SK-N-SH treated with all-trans-retinoic acid at 6 μM for 48 hours (cell line): ENCODE results near the gene POLR1F.

Experiments
- ATAC-seq: fragments of 200-7000 bp; cut with Tn5 transposase; 3 replicates; pipeline ENCODE4 v1.9.1; 2020; ENCODE audit warnings: mild to moderate bottlenecking, moderate library complexity
- ARNTL ChIP-seq: fragments of 450-650 bp; formaldehyde crosslinking; IDR thresholded peaks from 2 replicates; pipeline ENCODE4 v1.5.0; 2020; ENCODE audit warnings: low read depth, mild to moderate bottlenecking, moderate library complexity, borderline replicate concordance
- BACH2 ChIP-seq: fragments of 250-450 bp; sonication (Bioruptor Pico); IDR thresholded peaks from 2 replicates; pipeline ENCODE4 v1.9.0; 2021; ENCODE audit warnings: mild to moderate bottlenecking, borderline replicate concordance
- CREB5 ChIP-seq: fragments of 250-450 bp; sonication (Bioruptor Pico); IDR thresholded peaks from 2 replicates; pipeline ENCODE4 v1.5.1; 2020; ENCODE audit warnings: low read depth, mild to moderate bottlenecking, moderate library complexity
- CSDC2 ChIP-seq: fragments of 250-450 bp; sonication (Bioruptor Pico); IDR thresholded peaks from 2 replicates; pipeline ENCODE4 v1.5.0; 2020; ENCODE audit warnings: mild to moderate bottlenecking, moderate library complexity
- ESRRG ChIP-seq: fragments of 250-450 bp; sonication (Bioruptor Pico); IDR thresholded peaks from 2 replicates; pipeline ENCODE4 v1.6.1; 2021; ENCODE audit warnings: mild to moderate bottlenecking
- GLIS3 ChIP-seq: fragments of 250-450 bp; sonication (Bioruptor Pico); IDR thresholded peaks from 2 replicates; pipeline ENCODE4 v1.5.0; 2020; ENCODE audit warnings: mild to moderate bottlenecking, moderate library complexity
- OSR1 ChIP-seq: fragments of 250-450 bp; sonication (Bioruptor Pico); IDR thresholded peaks from 2 replicates; pipeline ENCODE4 v1.8.0; 2022; ENCODE audit warnings: moderate library complexity, mild to moderate bottlenecking, inconsistent platforms
- PATZ1 ChIP-seq: fragments of 250-450 bp; sonication (Bioruptor Pico); IDR thresholded peaks from 2 replicates; pipeline ENCODE4 v1.8.0; 2020; ENCODE audit warnings: mild to moderate bottlenecking, moderate library complexity, borderline replicate concordance
- POU6F1 ChIP-seq: fragments of 250-450 bp; sonication (Bioruptor Pico); IDR thresholded peaks from 2 replicates; pipeline ENCODE4 v1.8.0; 2021; ENCODE audit warnings: low read depth, mild to moderate bottlenecking, moderate library complexity, borderline replicate concordance
- PPARA ChIP-seq: fragments of 250-450 bp; sonication (Bioruptor Pico); IDR thresholded peaks from 2 replicates; pipeline ENCODE4 v1.5.0; 2020; ENCODE audit warnings: mild to moderate bottlenecking, borderline replicate concordance
- RARB ChIP-seq: fragments of 250-450 bp; sonication (Bioruptor Pico); IDR thresholded peaks from 2 replicates; pipeline ENCODE4 v1.8.0; 2021; ENCODE audit warnings: mild to moderate bottlenecking, moderate library complexity
- SNAI2 ChIP-seq: fragments of 250-450 bp; sonication (Bioruptor Pico); IDR thresholded peaks from 2 replicates; pipeline ENCODE4 v1.5.0; 2020; ENCODE audit warnings: mild to moderate bottlenecking, moderate library complexity
- TOX ChIP-seq: fragments of 250-450 bp; sonication (Bioruptor Pico); IDR thresholded peaks from 2 replicates; pipeline ENCODE4 v1.8.0; 2021; ENCODE audit warnings: mild to moderate bottlenecking, moderate library complexity, borderline replicate concordance
- TSHZ2 ChIP-seq: fragments of 250-450 bp; sonication (Bioruptor Pico); IDR thresholded peaks from 2 replicates; pipeline ENCODE4 v1.5.0; 2020; ENCODE audit warnings: mild to moderate bottlenecking, moderate library complexity
- ZC3H10 ChIP-seq: fragments of 250-450 bp; sonication (Bioruptor Pico); IDR thresholded peaks from 2 replicates; pipeline ENCODE4 v1.5.1; 2021; ENCODE audit warnings: mild to moderate bottlenecking, moderate library complexity
- ZFP3 ChIP-seq: fragments of 250-450 bp; sonication (Bioruptor Pico); IDR thresholded peaks from 2 replicates; pipeline ENCODE4 v1.5.0; 2020; ENCODE audit warnings: mild to moderate bottlenecking, moderate library complexity
- ZNF565 ChIP-seq: fragments of 450-650 bp; formaldehyde crosslinking; conservative IDR thresholded peaks from 2 replicates; pipeline ENCODE4 v1.5.0; 2020; ENCODE audit warnings: low read depth, mild to moderate bottlenecking, moderate library complexity
- ZNF70 ChIP-seq: fragments of 450-650 bp; formaldehyde crosslinking; IDR thresholded peaks from 2 replicates; pipeline ENCODE4 v1.5.0; 2020; ENCODE audit warnings: mild to moderate bottlenecking, moderate library complexity
- ZNF8 ChIP-seq: fragments of 450-650 bp; formaldehyde crosslinking; IDR thresholded peaks from 2 replicates; pipeline ENCODE4 v1.5.0; 2020; ENCODE audit warnings: mild to moderate bottlenecking, moderate library complexity

The POLR1F gene

GRCh38 chr7:19675816-19676215 is 33.0 kb downstream of the POLR1F start:
- TF ChIP-seq OSR1 (CRISPR knock-in tag): no peak
- TF ChIP-seq ZNF565 (CRISPR knock-in tag): no peak
- TF ChIP-seq SNAI2 (CRISPR knock-in tag): no peak
- TF ChIP-seq, all 23 proteins: peak for 0
- ATAC-seq: no peak

GRCh38 chr7:19674266-19674960 is 34.4 kb downstream of the POLR1F start:
- ATAC-seq: no peak
- TF ChIP-seq OSR1 (CRISPR knock-in tag) (no peak), ZNF8 (CRISPR knock-in tag) (no peak), BACH2 (no peak), POU6F1 (no peak), ESRRG (CRISPR knock-in tag) (no peak), PATZ1 (no peak)
- TF ChIP-seq, all 23 proteins: peak for 0

GRCh38 chr7:19670806-19671205 is 38.0 kb downstream of the POLR1F start:
- no peak for ATAC-seq
- no peak for TF ChIP-seq SNAI2 (CRISPR knock-in tag)
- TF ChIP-seq, all 23 proteins: peak for 0

- TF ChIP-seq CREB5 (CRISPR knock-in tag): no peak
- ATAC-seq: peak; percentile 78
Measured at GRCh38 chr7:19665399-19666008, 43.3 kb downstream of the POLR1F start.

GRCh38 chr7:19663816-19664462 is 44.9 kb downstream of the POLR1F start:
- no peak for TF ChIP-seq CSDC2
- no peak for TF ChIP-seq TSHZ2 (CRISPR knock-in tag)
- TF ChIP-seq ZNF70 (CRISPR knock-in tag): no peak
- no peak for TF ChIP-seq TOX (CRISPR knock-in tag)
- no peak for TF ChIP-seq ZC3H10 (CRISPR knock-in tag)
- TF ChIP-seq ESRRG (CRISPR knock-in tag): no peak
- no peak for TF ChIP-seq SNAI2 (CRISPR knock-in tag)
- no peak for TF ChIP-seq ZNF565 (CRISPR knock-in tag)
- no peak for TF ChIP-seq RARB
- no peak for TF ChIP-seq ARNTL (CRISPR knock-in tag)
- TF ChIP-seq ZNF8 (CRISPR knock-in tag): no peak
- TF ChIP-seq GLIS3 (CRISPR knock-in tag): no peak
- TF ChIP-seq ZFP3: no peak
- no peak for TF ChIP-seq PPARA (CRISPR knock-in tag)
- no peak for TF ChIP-seq CREB5 (CRISPR knock-in tag)
- no peak for TF ChIP-seq POU6F1
- TF ChIP-seq, all 23 proteins: peak for 0
- ATAC-seq: no peak; the same call in 2 of the 3 replicates
